C4-2B (cell line): ENCODE data around the gene REEP1.

Experiments
- CTCF ChIP-seq: fragments of 450-650 bp; conservative IDR thresholded peaks from 2 replicates; pipeline ENCODE4 v1.5.1; 2017; ENCODE audit warnings: mild to moderate bottlenecking
- ZFX ChIP-seq: fragments of 450-650 bp; IDR thresholded peaks from 2 replicates; pipeline ENCODE4 v1.6.1; 2017

GRCh38 chr2:86338778-86339295 is 1.4 kb upstream of the REEP1 start:
- no peak for TF ChIP-seq CTCF
- no peak for TF ChIP-seq ZFX
